Measurements from ENCODE around the gene ABCA13. TPM values are rescaled to one million over a fixed set of nuclear protein-coding genes. Genes with fewer than 3 reads are reported as not detected.

The ABCA13 gene
- total and polyA plus RNA-seq, 2 donors (not counting 3 experiments of a cell fraction or from before 2014, with no cell fraction given), result 0.01 to 0.11 TPM

- H3K27me3 ChIP-seq (ENCODE audit: control insufficient read depth in 2 of 2, insufficient read depth in 2 of 2, low read length in 2 of 2), result no peaks in the 10 kb centered on the region
- dilution Hi-C loops (cut with MboI; ENCODE audit: extremely low pct_ligation_motif_present, low sequenced_read_pairs), result no loop called here
Measured at GRCh38 chr7:48426331-48426965, 255.2 kb downstream of the ABCA13 start.

More at GRCh38 chr7:48426331-48426965, 255.2 kb downstream of the ABCA13 start:
- no peak overlapping the region for H3K4me2 ChIP-seq (ENCODE audit: insufficient read depth, low read length)
- no peaks in the 10 kb centered on the region for H3K36me3 ChIP-seq (ENCODE audit: control insufficient read depth in 2 of 2, extremely low read depth in 1 of 2, insufficient read depth in 2 of 2, low read length in 2 of 2)
- intact Hi-C loops (cut with micrococcal nuclease), result no loop called here
- DNase-seq (ENCODE audit: low read depth, low spot score), result no peak
- no peak overlapping the region for H3K27ac ChIP-seq (ENCODE audit: insufficient read depth, low read depth, low read length)
- H3K79me2 ChIP-seq (ENCODE audit: control insufficient read depth, insufficient read depth, low read length), result no peaks in the 10 kb centered on the region
- no peaks in the 10 kb centered on the region for H3K4me1 ChIP-seq (ENCODE audit: control insufficient read depth, extremely low read depth, insufficient read depth, low read length)
- no TSS peak for BruUV-seq (replicated peaks)
- ChIA-PET CTCF (no interaction called here), POLR2A (no interaction called here)
- no peaks in the 10 kb centered on the region for H3K9me3 ChIP-seq (replicated peaks; ENCODE audit: control insufficient read depth, insufficient read depth, low read length)
- no peaks in the 10 kb centered on the region for H3K9me1 ChIP-seq (replicated peaks; ENCODE audit: control insufficient read depth, extremely low read depth, insufficient read depth, low read length)
- no peaks in the 10 kb centered on the region for H4K20me1 ChIP-seq (replicated peaks; ENCODE audit: control insufficient read depth, extremely low read depth, insufficient read depth, low read length)
- no peak for FAIRE-seq
- TF ChIP-seq JUN (IDR thresholded peaks at IDR 0.05; ENCODE audit: borderline replicate concordance, insufficient read depth, insufficient read length, low read depth) (no peak), EZH2 (IDR thresholded peaks at IDR 0.05; ENCODE audit: borderline replicate concordance, low read depth, low read length, severe bottlenecking) (no peak), POLR2A (IDR thresholded peaks at IDR 0.05; ENCODE audit: low read depth, low read length) (no peak), FOS (IDR thresholded peaks at IDR 0.05; ENCODE audit: borderline replicate concordance, insufficient read depth, low read length) (no peak), POLR2AphosphoS5 (IDR thresholded peaks at IDR 0.05; ENCODE audit: insufficient read depth, low read depth, low read length) (no peak), MAX (IDR thresholded peaks at IDR 0.05; ENCODE audit: insufficient read depth, insufficient read length) (no peak), GATA2 (IDR thresholded peaks at IDR 0.05; ENCODE audit: insufficient read depth, insufficient read length, low read depth, low read length) (no peak), CTCF (IDR thresholded peaks at IDR 0.05; ENCODE audit: extremely low read depth in 1 of 2, insufficient read depth in 1 of 2, low read depth in 1 of 2, low read length in 2 of 2) (no peak), MYC (IDR thresholded peaks at IDR 0.05; ENCODE audit: low read depth, low read length) (no peak)
- no peak overlapping the region for H3K4me3 ChIP-seq (replicated peaks in 1 of 3; ENCODE audit: insufficient read depth in 1 of 3, low read depth in 1 of 3, low read length in 3 of 3)
- no peak overlapping the region for H3K9ac ChIP-seq (replicated peaks; ENCODE audit: extremely low read depth, insufficient read depth, low read length)
- no peak overlapping the region for H2AFZ ChIP-seq (ENCODE audit: low read depth, low read length)
